AG04449 (cell line): Measurements from ENCODE around the gene RPL32.
"Not testable (repeated sequence)": the region's sequence is repeated elsewhere in the genome, so short reads cannot be mapped to it uniquely, and the experiment has no call there.

Experiments
- CTCF ChIA-PET: fragments of 350-600 bp; formaldehyde crosslinking; extraction: SDS; loops from one replicate; lab custom pipeline; 2021; ENCODE audit warnings: antibody characterized with exemption; lab: Yijun Ruan, JAX
- POLR2A ChIA-PET: fragments of 400-600, 350-600 bp; formaldehyde crosslinking; extraction: SDS; loops from one replicate; lab custom pipeline; 2020; ENCODE audit warnings: antibody characterized with exemption, inconsistent platforms; lab: Yijun Ruan, JAX
- DNase-seq: peaks from one replicate; pipeline ENCODE4 v3.0.0-alpha.2; 2010; ENCODE audit warnings: low read depth, low spot score
- H3K4me3 ChIP-seq: 2 replicates; pipeline ENCODE4 v1.5.1; 2011; ENCODE audit warnings: low read depth, mild to moderate bottlenecking, control low read depth, low read length
- CTCF ChIP-seq: IDR thresholded peaks from one replicate; pipeline ENCODE4 v1.5.1; 2011; ENCODE audit warnings: mild to moderate bottlenecking, moderate library complexity, low read length, control low read depth, inconsistent platforms; ENCODE audit not compliant: insufficient read depth; ENCODE audit errors: missing control alignments

RPL32 gene

GRCh38 chr3:12856626-12857025 lies 15.3 kb upstream of the RPL32 start:
- H3K4me3 ChIP-seq = no peak overlapping the region
- POLR2A ChIA-PET = no interaction called here
- no peak for DNase-seq
- CTCF ChIA-PET = interaction anchor here (1.1 to 5.0 kb wide), 3 partner anchors 11 to 36 kb away, joined by 3 to 24 read pairs (median 3); no protein-coding TSS in a partner anchor
- no peak for TF ChIP-seq CTCF

- ChIA-PET POLR2A (no interaction called here), CTCF (interaction anchor here (1.6 to 5.0 kb wide), 4 partner anchors 8 to 37 kb away, joined by 3 to 44 read pairs (median 16); partner anchors contain the start of gene RPL32)
- DNase-seq = no peak
- H3K4me3 ChIP-seq = no peak overlapping the region
- no peak for TF ChIP-seq CTCF
Observed at GRCh38 chr3:12854565-12854964, 13.2 kb upstream of the RPL32 start.

- DNase-seq, H3K4me3 ChIP-seq, POLR2A ChIA-PET: not testable (repeated sequence)
- CTCF ChIA-PET = interaction anchor here (1.6 to 5.0 kb wide), 4 partner anchors 9 to 38 kb away, joined by 3 to 44 read pairs (median 16); partner anchors contain the start of gene RPL32
Observed at GRCh38 chr3:12853847-12854246, 12.5 kb upstream of the RPL32 start.

GRCh38 chr3:12852201-12852600 lies 10.8 kb upstream of the RPL32 start:
- ChIA-PET POLR2A (no interaction called here), CTCF (interaction anchor here (1.1 to 4.9 kb wide), 4 partner anchors 9 to 93 kb away, joined by 4 to 44 read pairs (median 4); partner anchors contain the start of genes RPL32 and TMEM40)
- no peak for TF ChIP-seq CTCF
- no peak for DNase-seq
- H3K4me3 ChIP-seq = no peak overlapping the region

- H3K4me3 ChIP-seq = no peak overlapping the region
- POLR2A ChIA-PET = no interaction called here
- no peak for DNase-seq
- CTCF ChIA-PET = interaction anchor here (1.0 to 1.5 kb wide), 3 partner anchors 8 to 45 kb away, joined by 3 read pairs; no protein-coding TSS in a partner anchor
- no peak for TF ChIP-seq CTCF
Observed at GRCh38 chr3:12845811-12846210, 4.4 kb upstream of the RPL32 start.

GRCh38 chr3:12842469-12842868 lies 1.1 kb upstream of the RPL32 start:
- no peak for DNase-seq
- H3K4me3 ChIP-seq = no peak overlapping the region
- CTCF ChIA-PET = interaction anchor here (0.7 to 4.6 kb wide), 26 partner anchors 10 to 241 kb away, joined by 3 to 85 read pairs (median 5); partner anchors contain the start of genes CAND2 and RAF1
- POLR2A ChIA-PET = interaction anchor here (2.1 kb wide), 1 partner anchor 9 kb away, joined by 7 read pairs; no protein-coding TSS in a partner anchor
- TF ChIP-seq CTCF = no peak
